GM18867 (cell line): ENCODE data around the gene RBM45.
"Not testable (repeated sequence)": the region's sequence is repeated elsewhere in the genome, so short reads cannot be mapped to it uniquely, and the experiment has no call there.

Experiments
- ATAC-seq: cut with Tn5 transposase; IDR thresholded peaks from one replicate; pipeline ENCODE4 v1.9.1; 2021; ENCODE audit warnings: mild to moderate bottlenecking, moderate library complexity; ENCODE audit not compliant: unreplicated experiment

The RBM45 gene, protein sequence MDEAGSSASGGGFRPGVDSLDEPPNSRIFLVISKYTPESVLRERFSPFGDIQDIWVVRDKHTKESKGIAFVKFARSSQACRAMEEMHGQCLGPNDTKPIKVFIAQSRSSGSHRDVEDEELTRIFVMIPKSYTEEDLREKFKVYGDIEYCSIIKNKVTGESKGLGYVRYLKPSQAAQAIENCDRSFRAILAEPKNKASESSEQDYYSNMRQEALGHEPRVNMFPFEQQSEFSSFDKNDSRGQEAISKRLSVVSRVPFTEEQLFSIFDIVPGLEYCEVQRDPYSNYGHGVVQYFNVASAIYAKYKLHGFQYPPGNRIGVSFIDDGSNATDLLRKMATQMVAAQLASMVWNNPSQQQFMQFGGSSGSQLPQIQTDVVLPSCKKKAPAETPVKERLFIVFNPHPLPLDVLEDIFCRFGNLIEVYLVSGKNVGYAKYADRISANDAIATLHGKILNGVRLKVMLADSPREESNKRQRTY

GRCh38 chr2:178112202-178113152, at the start of gene RBM45:
TSS of gene RBM45 (plus strand) at chr2:178112437. CDS start at chr2:178112547, 110 bp downstream.
- peak; percentile 91 for ATAC-seq

GRCh38 chr2:178066324-178066723, 45.9 kb upstream of the RBM45 start:
- no peak for ATAC-seq

DNA sequence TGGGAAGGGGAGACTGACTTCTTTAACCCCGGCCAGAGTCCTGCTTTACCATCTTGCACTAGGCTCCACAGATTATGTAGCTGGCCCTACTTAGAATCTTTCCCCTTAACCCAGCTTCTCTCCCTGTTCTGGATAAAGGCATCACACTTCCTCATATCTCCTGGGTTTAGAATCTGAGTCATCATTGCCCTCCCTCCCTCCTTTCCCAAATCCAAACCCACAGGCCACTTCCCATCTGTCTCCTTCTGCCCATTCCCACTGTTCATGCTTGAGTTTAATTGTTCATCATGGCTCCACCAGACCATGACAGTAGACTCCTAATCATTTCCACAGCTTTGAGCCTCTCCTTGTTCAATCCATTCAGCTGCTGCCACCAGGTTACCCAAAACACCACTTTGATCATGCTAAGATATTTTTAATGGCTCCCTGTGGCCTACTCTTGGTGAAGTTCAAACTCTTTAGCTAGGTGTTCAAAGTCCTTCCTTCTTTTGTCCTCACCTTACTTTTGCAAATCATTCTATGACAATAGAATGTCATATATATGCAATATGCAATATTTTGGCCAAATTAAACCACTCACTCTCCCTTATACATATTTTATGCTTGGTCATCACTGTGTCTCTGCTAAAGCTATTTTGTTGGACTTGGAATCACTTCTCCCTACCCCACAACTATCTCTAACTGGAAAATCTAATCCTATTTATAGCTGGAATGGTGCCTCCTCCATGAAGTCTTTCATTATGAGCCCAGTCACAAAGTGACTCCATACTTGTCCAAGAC, 45.2 kb upstream of the RBM45 start:
- ATAC-seq, result no peak

DNA sequence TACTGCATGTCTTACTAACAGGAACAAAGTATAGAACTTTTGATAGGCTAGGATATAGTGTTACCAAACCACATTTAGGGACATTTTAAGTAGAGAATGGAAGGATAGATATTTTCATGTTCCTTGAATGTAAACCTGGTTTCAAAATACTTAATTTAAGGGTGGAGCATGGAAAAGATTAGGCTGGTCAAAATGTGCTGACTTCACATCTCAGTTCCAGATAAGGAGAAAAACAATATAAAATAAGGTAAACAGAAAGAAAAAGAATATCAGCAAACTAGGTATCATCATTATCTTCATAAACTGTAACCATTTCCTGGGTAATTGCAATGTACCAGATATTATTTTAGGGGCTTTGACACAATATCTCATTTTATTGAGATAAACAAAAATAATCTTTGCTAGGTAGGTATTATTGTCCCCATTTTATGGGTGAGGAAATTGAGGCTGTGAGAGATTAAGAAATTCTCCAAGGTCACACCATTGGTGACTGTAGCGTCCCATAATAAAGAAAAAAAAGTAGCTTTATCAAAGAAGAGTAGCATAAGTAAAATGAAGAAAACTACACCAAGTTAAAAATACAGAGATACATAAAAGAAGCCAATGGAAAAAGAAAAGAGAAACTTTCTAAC, 43.3 kb upstream of the RBM45 start:
- no peak for ATAC-seq

DNA sequence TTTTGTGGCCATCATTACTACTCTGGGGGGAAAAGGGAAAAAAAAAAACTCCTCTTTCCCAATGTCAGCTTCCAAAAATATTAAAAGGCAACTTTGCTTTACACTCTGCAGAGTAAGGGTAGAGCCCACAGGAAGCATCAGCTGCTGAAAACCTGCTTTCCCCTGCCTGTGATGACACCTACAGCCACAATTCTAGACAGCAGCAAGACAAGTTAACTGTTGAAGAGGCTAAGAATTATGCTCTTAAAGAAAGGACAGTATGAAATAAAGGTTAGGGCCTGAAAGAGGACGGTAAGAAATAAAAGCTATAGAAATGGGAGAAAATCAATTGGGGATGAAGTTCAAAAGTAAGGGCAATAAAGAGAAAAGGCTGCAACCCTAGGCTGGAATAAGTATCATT, 42.7 kb upstream of the RBM45 start:
- no peak for ATAC-seq

GRCh38 chr2:178070824-178071223, 41.4 kb upstream of the RBM45 start:
- no peak for ATAC-seq

DNA sequence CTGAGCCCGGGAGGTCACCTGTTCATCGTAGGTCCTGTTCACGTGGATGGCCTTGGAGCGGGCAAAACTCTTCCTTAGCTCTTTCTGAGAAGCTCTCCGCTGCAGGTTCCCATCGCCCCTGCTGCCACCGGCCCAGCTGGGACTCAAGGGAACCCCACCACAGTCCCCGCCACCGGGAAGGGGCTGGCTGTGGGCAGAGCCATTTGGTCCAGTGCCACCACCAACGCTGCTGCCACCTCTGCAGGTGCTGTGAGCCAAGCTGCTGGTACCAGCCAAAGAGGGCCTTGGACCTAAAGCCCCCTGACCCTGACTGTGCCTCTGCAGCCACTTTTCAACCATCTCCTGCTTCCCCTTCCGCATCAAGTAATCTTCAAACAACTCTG, 40.2 kb upstream of the RBM45 start:
- no peak for ATAC-seq

- no peak for ATAC-seq
Observed at GRCh38 chr2:178072383-178073301, 39.6 kb upstream of the RBM45 start, which contains the start of gene PDE11A. TSS of gene PDE11A (minus strand) at chr2:178072777. CDS start at chr2:178072437, 340 bp downstream.

GRCh38 chr2:178074123-178075005, 37.9 kb upstream of the RBM45 start:
- no peak for ATAC-seq

DNA sequence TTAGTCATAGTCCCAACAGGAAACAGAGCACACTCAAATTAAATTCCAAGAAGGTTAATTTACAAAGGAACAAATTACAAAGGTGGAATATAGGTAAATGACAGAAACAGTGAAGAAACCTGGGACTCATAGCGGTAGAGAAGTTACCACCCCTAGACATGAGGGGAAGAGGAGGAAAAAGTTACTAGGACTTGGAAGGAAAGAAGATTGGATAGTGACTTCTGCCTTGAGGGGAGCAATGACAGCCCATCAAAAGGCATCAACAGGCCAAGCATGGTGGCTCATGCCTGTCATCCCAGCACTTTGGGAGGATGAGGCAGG, 37.3 kb upstream of the RBM45 start:
- ATAC-seq, result no peak

DNA sequence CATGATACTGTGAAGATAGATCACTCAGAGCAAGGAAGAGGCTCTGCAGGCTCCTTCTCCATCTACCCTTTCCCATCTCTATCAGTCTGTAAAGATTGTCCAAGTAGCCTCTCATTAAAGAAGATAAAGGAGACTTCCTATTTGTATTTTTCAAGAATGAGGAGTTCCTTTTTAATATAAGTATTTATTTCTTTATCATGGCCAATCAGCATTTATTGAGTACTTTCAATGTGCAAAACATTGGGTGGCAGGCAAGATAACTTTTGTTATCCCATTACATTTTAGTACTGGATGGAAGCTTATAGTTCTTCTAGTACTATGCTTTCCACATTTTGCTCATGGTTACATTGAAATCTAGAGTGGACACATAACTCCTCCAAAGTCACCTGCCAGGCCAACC, 36.1 kb upstream of the RBM45 start:
- no peak for ATAC-seq

DNA sequence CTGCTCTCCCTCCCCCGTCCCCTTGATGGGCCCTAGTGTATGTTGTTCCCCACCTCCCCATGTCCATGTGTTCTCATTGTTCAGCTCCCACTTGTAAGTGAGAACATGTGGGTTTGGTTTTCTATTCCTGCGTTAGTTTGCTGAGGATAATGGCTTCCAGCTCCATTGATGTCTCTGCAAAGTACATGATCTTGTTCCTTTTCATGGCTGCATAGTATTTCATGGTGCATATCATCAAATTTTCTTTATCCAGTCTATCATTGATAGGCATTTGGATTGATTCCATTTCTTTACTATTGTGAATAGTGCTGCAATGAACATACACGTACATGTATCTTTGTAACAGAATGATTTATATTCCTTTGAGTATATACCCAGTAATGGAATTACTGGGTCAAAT, 33.0 kb upstream of the RBM45 start:
- not testable (repeated sequence) for ATAC-seq

DNA sequence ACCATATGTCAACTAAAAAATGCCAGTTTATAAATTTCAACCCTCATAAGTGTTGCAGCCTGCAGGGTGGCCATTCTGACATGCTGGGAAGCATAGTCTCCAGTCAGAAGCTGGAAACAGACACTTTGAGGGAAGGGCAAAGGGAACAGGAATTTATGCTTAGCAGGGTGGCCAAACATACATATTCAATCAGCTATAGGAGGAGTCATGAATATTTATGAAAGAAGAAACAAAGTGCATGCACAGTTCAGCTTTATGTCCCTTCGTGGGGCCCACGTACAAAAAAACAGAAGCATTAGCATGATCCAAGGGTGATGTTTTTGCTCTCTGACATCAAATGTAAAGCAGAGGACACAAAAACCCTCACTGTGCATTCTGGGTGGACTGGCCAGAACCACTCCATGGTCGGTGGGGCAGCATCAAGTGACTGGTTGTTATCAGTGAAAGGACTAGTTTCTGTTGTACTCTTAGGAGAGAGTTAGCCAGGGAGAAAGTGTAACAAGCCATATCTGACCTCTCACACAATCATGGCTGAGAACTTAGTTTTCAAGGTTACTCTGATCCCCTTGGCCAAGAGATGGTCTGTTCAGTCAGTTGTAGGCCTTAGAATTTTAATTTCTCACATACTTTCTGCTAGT, 29.7 kb upstream of the RBM45 start:
- ATAC-seq, result no peak

- ATAC-seq, result no peak
Observed at GRCh38 chr2:178084273-178084672, 28.0 kb upstream of the RBM45 start.

DNA sequence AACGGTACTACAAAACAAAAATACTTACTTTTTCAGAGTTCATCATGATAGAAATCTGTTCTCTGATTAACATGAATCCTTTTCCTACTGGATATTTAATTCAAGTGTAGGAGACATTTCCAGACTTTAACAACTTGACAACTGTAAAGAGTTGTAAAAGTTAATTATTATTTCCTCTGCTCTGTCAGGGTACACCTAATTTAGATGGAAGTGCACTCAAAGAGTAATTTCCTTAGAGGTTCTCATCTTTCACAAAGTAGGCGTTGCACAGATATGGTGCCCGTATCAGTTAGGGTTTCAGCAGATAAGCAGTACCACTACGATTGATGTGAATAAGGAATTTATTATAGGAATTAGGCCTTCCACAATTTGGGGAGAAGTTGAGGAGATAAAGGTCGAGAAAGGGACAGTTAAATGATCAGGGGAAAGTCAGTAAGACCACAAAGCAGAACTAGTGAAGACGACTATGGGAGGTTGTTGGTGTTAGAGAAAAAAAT, 23.4 kb upstream of the RBM45 start:
- no peak for ATAC-seq

GRCh38 chr2:178093471-178093870, 18.8 kb upstream of the RBM45 start:
- ATAC-seq, result no peak

DNA sequence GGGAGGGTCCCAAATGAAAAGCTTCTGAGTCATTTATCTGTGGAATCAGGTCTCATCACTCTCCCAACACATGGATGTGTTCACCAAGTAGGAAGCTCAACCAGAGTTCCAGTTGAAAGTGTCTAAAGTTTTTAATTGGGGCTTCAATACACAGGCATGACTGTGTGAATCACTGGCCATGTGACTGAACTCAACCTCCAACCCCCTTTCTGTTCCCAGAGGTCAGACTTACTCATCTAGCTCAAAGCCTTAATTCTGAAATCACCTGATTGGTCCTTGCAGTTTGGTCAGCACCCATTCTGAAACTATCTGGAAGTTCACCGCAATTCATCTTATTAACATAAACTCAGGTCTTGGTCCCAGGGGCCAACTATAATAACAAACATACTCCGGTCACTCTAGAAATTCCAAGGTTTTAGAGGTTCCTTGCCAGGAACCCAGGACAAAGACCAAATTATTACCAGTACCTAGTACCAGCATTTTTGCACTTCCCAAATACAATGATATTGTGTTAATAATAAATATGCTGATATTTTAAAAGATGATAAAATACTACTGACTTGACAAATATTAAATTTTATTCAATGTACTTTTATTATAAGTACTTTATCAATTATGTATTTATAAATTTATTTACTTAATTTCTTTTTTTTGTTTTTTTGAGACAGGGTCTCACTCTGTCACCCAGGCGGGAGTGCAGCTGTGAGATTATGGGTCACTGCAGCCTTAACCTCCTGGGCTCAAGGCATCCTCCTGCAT, 10.7 kb upstream of the RBM45 start:
- no peak for ATAC-seq
